UCSD-AML1 (cell line): ENCODE measurements around the gene FXYD2.

Source experiments
- DNase-seq: peaks from one replicate; lab custom pipeline; 2025; ENCODE audit not compliant: unreplicated experiment; lab: John Stamatoyannopoulos, UW

The FXYD2 gene

DNA sequence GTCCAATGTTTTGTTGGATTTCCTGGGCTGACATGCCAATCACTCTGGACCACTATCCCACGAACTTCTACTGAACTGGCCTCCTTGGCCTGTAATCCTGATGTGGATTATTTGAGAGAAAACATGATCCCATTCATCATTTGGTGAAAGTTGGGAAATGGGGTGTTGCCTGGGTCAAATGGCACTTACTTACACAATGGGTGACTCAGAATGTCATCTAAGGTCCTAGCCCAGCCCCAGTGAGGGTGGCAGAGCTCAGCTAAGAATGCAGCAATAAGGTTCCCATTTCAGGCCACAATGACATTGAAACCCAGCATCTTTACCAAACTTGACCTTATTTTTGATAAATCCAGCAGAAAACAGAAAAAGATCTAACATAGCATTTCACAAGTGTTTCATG is 19.5 kb downstream of the FXYD2 start:
- DNase-seq, result no peak

DNA sequence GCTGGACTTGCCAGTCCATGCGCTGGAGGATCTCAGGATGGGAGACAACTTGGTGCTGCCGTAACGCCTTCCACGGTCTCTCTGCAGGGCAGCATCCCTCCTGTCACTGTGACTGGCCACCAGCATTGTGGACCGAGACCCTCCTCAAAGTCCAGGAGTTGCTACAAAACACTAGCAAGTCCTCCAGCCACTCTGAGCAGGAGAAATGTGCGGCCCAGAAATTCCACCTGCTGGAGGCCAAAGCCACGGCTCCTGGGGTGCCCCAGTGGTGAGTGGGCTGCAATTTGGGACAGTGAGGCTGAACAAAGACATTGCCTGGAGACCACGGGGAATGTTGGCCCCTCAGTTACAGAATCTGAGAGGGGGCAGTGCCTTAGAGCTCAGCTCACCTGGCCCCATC is 20.6 kb downstream of the FXYD2 start:
- DNase-seq, result no peak

DNA sequence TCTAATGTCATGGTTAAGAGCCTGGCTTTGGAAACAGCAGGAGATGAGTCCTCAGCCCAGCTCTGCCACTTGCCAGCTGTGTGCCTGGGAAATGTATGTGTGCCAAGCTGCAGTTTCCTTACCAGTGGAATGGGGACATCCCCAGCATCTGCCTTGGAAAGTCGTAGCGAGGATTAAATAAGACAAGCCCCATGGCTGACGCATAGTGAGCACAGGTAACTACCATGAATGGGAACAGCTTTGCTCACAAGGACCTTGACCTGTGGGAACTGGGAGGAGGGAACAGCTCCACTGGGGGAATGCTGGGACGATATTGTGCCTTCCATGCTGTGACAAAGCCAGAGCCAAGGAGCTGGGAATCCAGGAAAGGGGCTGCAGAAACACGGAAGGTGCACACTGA is 24.9 kb downstream of the FXYD2 start:
- DNase-seq, result no peak

DNA sequence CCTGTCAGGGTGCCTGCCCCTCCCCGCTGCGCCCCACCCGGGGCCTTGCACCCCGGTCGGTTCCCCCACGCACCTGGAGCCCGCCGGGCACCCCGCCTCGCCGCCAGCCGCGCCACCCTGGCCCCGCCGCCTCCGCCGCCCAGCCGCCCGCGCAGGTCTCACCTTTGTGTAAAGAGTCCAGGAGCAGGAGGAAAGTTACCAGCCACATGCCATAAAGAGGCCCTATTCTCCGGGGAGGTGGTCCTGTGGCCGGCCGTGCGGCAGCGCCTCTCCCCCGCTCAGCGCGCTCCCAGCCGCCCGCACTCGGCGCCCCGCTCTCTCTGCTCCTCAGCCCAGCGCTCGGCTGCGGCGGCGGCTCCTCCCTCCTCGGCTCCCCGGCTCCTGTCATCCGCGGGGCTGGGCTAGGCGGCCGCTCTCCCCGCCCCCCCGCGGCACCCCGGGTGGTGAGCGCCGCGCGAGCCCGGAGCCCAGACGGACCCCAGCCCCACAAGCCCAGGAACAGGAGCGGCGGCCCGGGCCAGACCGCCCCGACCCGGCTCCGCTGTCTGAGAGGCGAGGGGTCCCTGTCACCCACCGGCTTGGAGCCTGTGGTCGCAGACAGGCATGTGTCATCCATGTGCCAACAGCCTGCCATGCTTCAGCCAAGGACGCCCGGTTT is 27.5 kb downstream of the FXYD2 start, which contains the start of gene DSCAML1:
Gene DSCAML1 (minus strand): TSS at position 345 of the 658 bp plus-strand sequence. CDS start 137 bp downstream, at position 208.
- no peak for DNase-seq

DNA sequence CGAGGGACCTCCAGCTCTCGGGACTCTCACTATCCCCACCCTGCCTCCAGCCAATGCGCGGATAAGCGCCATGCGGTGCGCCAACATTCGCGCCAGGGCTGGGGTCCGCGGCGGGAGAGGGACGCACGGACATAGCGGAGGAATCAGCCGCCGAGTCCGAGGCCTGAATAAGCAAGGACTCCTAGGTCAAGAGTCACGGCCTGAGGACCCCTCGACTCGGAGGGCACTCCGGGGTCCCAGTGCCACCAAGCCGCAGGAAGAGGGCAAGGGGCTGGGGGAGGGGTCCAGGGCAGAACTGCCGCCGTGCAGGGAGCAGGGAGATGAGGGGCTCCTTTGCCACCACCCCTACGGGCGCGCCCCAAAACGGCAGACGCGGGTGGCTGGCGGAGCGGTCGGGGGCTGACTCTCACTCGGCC is 28.1 kb downstream of the FXYD2 start:
- DNase-seq, result no peak

DNA sequence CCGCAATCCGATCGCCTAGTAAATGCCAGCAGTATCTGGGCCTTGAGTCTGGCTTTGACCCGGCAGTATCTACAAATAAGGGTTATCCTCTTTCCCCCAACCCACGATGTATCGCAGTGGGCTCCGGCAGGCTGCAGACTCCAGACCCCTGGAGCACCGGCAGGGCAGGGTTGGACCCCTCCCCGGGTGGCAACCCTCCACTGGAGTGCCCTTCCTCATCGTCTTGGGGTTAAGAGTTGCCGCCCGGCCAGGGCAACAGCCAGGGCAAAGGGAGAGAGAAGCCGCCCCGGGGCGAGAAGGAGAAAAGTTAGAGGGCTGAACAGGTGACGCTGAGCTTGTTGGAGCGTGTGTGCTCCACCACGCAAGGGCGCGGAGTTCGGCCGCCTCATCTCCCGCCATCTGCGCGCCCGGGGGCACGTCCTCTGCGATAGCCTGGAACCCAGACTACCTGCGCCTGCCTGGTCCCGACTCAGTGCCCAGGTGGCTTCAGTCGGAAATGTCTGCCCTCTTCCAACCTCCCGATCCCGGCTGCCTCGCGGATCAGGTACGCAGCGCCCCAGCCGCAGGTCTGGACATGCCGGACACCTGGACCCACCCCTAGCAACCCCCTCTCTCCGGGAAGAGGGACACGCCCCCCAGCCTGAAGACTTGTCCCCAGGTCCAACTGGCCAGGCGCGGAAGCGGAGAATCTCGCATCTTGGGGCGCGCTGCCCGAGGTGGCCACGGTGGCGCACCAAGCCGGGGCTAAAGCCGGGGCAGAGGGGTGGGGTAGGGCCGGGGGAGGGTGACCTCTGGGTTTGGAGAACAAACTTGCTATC is 28.7 kb downstream of the FXYD2 start:
- DNase-seq, result no peak

DNA sequence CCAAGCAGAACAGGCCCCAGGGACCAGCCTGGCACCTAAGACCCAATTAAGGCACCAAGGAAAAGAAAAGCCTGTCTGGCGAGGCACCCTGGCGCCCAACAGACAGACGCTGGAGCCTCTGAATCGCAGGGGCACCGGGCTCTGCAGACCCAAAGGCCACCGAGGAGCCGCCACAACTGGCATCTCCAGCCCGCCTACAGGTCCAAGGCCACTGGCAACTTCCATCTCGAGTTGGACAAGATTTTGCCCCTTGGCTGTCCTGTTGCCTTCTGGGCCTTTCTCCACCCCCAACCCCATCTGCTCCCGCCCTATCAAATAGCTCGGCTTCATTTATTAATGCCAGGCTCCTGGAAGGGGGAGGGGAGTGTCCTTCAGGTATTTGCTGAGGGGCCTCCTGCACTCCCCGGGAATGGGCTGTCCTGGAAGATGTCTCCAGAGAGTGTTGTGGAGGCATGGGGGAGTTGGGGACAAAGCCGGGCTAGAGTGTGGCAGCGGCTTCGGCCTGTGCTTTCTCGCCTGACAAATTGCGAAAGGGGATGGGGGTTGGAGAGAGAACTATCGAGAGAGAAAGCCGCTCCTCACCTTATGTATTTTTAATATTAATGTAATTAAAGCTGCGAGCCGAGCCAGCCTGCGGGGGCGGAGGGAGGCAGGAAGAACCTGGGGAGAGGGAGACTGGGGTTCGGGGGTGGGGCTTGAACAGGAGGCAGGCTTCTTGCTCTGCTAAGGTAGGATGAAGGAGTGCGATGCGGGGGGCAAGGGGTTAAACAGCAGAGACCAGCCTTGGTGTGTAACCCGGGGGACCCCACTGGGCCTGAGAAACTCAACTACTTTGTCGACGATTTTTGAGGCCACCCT is 29.5 kb downstream of the FXYD2 start:
- DNase-seq, result no peak

DNA sequence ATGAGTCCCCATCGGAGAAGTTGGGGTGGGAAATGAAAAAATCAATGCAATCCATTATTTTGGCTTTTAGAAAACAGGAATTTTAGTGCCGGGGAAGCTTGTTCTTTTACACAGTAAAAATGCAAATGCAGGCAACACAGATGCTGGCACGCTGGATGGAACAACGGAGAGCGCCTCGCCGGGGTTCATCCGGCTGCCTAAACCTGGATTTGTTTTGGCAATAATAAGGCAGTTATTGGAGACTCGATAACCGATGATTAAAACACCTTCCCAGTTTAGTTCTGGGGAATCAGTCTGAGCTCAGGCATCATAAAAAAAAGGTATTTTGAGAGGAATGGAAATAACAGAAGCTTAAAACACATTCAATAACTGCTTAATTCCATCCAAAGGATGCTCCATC is 30.4 kb downstream of the FXYD2 start:
- no peak for DNase-seq

DNA sequence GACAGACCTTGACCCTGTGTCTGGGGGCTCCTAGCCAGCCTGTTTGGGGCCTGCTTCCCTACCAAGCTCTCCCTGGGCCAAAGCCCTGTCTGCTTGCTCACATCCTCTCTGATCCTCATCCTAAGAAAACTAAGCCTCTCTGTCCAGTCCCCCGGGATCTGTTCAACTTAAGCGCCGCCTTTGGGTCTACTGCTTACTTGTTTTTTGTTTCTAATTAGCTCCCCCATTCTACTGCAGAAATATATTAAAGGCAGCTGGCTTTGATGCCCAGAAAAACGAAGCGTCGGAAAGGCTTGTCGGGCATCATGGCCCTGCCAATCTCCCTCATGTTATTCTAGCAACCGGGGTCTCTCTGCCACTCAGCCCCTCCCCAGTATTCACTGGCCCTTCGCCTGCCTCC is 31.0 kb downstream of the FXYD2 start:
- no peak for DNase-seq

DNA sequence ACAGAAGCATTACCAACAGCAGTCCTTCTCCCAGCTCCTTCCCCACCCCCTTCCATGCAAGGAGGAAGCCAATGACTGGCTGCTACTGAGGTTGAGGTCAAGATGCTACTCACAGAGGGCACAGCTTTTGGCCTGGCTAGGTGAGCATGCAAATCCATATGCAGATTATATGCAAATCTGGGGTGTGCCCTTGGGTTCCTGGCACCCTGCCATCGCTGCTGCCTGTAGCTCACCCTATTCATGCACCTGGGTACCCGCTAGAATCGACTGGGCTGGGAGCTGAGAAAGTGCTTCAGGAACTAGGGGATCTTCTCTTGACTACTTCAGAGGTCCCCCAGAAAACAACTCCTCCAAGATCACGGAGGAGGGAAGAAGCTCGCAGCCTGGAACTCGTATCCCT is 31.6 kb downstream of the FXYD2 start:
- DNase-seq, result no peak

DNA sequence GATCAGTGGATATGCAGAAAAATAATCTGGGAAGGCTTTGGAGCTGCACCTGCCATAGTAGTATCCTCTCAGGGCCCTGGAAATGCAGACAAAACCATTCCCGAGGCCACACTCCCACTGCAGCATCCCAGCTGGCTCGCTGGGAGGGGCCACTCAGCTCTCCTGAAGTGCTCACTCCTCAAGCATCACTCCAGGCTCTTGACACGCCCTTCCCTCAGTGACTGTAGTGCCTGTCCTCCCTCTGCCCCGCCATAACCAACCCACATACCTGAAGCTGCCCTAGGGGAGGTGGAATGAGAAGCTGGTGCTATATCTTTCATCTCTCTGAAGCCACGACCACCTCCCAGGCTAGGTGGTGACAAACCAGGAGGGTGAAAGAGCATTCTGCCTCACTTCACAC is 32.3 kb downstream of the FXYD2 start:
- DNase-seq, result no peak

DNA sequence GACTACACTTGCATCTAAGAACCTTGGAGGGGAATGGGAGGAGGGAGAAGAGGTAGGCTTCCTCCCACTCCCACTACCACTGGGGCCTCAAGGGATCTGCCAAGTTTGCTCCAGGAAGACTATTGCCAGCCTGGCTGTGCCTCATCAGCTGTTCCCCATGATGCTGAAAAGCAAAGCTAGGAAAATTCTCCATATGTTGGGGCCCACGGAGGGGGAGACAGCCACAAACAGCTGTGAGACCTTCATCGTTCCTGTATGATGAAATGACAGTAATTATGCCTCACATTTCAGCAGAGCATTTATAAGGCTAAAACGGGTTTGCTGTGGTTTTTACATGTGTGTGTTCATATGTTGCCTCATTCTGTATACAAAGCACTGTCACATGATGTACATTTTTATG is 34.3 kb downstream of the FXYD2 start:
- no peak for DNase-seq

DNA sequence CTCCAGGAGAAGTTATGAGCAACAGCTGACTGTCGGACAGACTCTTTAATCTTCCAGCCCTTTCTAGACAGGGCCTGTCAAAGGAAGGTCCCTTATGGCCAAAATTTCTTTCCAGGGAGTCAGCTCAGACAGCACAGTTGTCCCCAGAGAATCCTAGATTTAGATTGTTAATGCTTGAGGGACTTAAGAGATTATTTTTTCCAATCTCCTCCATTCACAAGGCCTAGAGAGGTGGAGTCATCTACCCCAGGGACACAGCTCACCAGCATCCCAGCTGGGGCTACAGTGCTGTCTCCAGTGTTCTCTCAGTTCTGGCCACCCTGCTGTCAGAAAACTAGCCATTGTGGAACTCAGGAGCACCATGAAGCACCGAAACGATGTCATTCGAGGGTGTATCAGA is 35.3 kb downstream of the FXYD2 start:
- DNase-seq, result no peak

DNA sequence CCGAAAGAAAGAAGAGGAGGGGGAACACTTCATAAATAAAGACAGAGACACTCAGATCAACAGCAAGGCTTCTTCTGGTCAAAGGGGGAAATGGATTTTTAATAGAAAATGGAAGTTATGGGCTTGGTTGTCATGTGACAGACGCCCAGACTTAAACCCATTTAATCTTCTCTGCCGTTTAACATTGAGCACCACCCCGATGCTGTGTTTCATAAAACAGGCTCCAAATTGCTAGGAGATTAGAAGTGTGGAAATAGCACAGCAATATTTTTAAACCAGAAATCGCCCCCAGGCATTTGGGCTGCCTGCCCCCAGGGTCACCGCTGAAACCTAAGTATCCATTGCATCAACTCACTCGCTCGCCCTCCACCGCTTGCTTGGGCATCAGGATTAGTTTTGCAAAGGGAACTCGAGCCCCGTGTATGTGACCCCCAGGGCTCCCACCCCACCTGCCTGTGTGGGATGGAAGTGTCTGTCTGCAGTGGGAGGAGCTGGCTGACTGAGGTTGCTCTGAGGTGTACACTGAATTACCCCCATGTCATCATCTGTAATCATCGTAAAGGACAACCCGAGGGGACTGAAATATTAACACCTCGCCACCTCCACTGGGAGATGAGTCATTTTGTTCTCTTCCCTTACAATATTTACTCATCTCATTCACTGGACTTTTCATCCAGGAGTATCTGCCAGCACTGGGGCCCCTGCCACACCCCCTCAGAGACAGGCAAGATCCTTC is 38.2 kb downstream of the FXYD2 start:
- DNase-seq, result no peak

DNA sequence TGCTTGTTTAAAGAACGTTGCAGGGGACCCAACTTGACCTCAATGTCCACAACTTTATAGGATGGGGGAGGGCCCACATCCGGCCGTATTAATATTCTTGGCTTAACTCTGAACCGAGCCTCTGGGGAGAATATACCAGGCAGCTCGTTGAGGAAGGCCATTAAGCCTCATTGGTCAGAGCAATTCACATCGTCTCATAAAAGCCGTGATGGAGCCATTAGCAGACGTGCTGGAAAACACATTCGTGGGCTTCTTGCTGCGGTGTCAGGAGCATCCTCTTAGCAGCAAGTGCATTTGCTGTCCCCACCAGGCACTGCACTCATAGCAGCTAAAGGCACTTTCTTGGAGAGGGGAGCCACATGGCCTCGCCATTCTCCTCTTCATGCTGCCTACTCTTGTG is 42.4 kb downstream of the FXYD2 start:
- no peak for DNase-seq

DNA sequence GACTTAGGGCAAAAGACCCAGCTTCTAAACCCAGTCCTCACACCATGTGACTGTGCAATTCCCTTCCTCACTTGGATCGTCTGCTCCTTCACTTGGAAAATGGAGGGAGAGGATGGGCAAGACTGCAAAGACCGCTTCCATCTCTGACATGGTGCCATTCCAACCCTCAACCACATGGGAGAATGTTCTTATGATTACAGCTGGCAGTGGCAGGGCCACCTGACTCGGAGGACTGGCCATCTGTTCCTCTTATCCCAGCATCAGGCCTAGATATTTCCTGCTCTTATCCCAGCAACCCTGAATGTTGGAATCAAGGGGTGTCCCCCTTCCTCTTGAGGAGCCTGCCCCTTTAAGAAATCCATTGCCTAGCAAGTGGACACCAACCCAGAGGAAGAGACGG is 42.9 kb downstream of the FXYD2 start:
- DNase-seq, result no peak

DNA sequence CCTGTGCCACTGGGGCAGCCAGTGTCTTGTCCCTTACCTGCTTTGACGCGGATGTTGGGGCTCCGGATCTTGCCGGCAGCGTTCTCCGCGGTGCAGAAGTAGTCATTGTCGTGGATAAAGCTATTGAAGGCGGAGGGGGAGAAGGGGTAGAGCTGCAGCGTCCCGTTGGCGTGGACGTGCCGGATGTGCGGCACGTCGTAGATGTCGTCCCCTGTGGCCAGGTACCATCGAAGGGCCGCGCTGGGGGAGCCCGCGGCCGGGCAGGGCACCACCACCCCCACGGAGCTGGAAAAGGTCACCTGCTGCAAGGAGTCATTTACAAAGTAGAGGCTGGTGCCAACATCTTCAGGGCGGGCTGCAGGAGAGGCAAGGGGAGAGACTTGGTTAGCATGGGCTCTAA is 44.1 kb downstream of the FXYD2 start:
- DNase-seq, result no peak

DNA sequence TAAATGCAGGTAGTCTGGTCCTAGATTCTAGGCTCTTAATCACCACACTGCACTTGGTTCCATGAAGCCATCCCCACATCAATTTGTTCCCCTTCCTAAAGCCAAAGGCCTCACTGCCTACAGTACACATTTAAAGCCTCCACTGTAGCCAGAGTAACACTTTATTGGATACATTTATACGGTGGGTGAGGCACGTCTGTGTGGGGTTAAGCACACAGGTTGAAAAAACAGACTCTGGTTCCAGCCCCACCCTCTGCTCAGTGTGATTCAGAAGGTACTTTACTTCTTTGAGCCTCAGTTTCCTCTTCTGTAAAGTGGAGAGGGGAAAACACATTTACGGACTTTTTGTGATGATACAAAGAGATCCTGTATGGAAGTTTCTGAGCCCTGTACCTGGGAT is 50.0 kb downstream of the FXYD2 start:
- DNase-seq, result no peak

DNA sequence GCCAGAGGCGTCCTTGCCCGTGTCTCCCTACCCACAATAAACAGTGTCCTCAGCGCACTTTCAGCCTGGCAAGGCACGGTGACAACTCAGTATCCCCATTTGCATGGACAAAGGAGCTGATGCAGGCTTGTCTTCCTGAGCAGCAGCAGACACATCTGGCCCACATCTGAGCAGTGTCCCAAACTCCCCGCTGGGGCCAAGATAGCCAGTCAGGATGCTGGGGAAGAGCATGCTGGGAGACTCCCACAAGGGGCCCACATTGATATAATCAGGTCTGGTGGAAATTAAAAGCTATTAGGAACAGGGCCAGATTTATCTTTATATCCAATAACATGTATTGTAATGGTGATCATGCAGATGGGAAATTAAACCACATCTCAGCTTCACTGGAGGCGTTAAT is 52.2 kb downstream of the FXYD2 start:
- no peak for DNase-seq

DNA sequence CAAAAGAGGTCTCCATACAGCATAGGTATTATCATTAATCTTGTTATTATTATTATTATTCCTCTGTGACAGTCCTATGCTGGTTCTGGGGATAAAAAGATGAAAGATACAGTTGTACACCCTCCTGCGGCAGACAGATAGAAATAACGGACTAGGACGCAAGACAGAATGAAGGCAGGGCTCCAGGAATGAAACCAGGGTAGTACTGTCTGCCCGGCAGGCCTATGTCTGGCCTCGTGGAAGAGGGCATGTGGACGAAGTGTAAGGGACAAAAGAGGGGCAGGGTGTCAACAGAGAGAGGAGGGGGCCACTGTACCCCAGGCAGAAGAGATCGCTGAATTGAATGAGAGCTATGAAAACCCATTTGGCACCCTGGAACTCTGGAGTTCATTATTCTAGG is 52.7 kb downstream of the FXYD2 start:
- DNase-seq, result no peak

DNA sequence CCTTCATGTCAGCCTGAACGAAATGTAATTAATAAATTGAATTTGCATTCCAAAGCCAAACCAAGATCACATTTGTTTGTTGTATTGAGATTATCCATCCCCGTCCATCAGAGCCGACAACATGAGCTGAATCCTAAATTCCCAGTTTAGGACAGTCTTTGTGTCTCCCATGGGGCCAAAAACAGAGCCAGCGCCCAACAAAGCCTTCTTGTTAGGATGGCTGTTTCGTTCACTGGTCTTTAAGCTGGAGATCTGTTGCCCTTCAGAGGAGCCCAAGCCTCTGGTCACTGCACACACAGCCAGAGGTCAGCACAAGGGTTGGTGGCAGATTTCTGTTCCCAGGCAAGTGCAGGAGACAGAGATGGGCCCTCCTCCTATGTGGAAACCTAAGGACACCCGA is 53.3 kb downstream of the FXYD2 start:
- DNase-seq, result no peak
